HG03378 (cell line): Measurements from ENCODE around the gene PTPRD.
"Not testable (repeated sequence)": the region's sequence is repeated elsewhere in the genome, so short reads cannot be mapped to it uniquely, and the experiment has no call there.

ENCODE experiments used
- ATAC-seq: cut with Tn5 transposase; IDR thresholded peaks from one replicate; pipeline ENCODE4 v1.9.1; 2021; ENCODE audit warnings: mild to moderate bottlenecking, moderate library complexity; ENCODE audit not compliant: unreplicated experiment

Gene PTPRD

GRCh38 chr9:9392755-9393154 lies 1220.0 kb downstream of the PTPRD start:
- no peak for ATAC-seq

- no peak for ATAC-seq
Measured at GRCh38 chr9:9389904-9390303, 1222.9 kb downstream of the PTPRD start.

- no peak for ATAC-seq
Measured at GRCh38 chr9:9387511-9388115, 1225.2 kb downstream of the PTPRD start.

GRCh38 chr9:9362332-9362731 lies 1250.5 kb downstream of the PTPRD start:
- no peak for ATAC-seq

- no peak for ATAC-seq
Measured at GRCh38 chr9:9352877-9353481, 1259.8 kb downstream of the PTPRD start.

- ATAC-seq = no peak
Measured at GRCh38 chr9:9341203-9341602, 1271.6 kb downstream of the PTPRD start.

GRCh38 chr9:9337129-9337528 lies 1275.7 kb downstream of the PTPRD start:
- ATAC-seq = no peak

- no peak for ATAC-seq
Measured at GRCh38 chr9:9326749-9327148, 1286.1 kb downstream of the PTPRD start.

GRCh38 chr9:9319007-9319406 lies 1293.8 kb downstream of the PTPRD start:
- ATAC-seq = no peak

- ATAC-seq = not testable (repeated sequence)
Measured at GRCh38 chr9:9310743-9311142, 1302.1 kb downstream of the PTPRD start.

GRCh38 chr9:9305600-9305999 lies 1307.2 kb downstream of the PTPRD start:
- no peak for ATAC-seq

- ATAC-seq = no peak
Measured at GRCh38 chr9:9299134-9299533, 1313.7 kb downstream of the PTPRD start.

- ATAC-seq = no peak
Measured at GRCh38 chr9:9286001-9286400, 1326.8 kb downstream of the PTPRD start.

GRCh38 chr9:9284201-9284600 lies 1328.6 kb downstream of the PTPRD start:
- ATAC-seq = no peak

- ATAC-seq = no peak
Measured at GRCh38 chr9:9283159-9283986, 1329.4 kb downstream of the PTPRD start.

- ATAC-seq = no peak
Measured at GRCh38 chr9:9275601-9276000, 1337.2 kb downstream of the PTPRD start.

GRCh38 chr9:9257999-9258498 lies 1354.8 kb downstream of the PTPRD start:
- ATAC-seq = no peak

- ATAC-seq = no peak
Measured at GRCh38 chr9:9246726-9247125, 1366.1 kb downstream of the PTPRD start.

GRCh38 chr9:9231946-9232345 lies 1380.9 kb downstream of the PTPRD start:
- no peak for ATAC-seq

- no peak for ATAC-seq
Measured at GRCh38 chr9:9229269-9229668, 1383.5 kb downstream of the PTPRD start.

GRCh38 chr9:9223175-9223574 lies 1389.6 kb downstream of the PTPRD start:
- ATAC-seq = no peak

- no peak for ATAC-seq
Measured at GRCh38 chr9:9222730-9223129, 1390.1 kb downstream of the PTPRD start.
